ENCODE results near the gene IRAK2. TPM values are rescaled to one million over a fixed set of nuclear protein-coding genes. Genes with fewer than 3 reads are reported as not detected.

The IRAK2 gene
- total and polyA plus RNA-seq, 2 of the 8 experiments (the other 6 are each of a cell fraction or from before 2014, with no cell fraction given), result 1.5 TPM

DNA sequence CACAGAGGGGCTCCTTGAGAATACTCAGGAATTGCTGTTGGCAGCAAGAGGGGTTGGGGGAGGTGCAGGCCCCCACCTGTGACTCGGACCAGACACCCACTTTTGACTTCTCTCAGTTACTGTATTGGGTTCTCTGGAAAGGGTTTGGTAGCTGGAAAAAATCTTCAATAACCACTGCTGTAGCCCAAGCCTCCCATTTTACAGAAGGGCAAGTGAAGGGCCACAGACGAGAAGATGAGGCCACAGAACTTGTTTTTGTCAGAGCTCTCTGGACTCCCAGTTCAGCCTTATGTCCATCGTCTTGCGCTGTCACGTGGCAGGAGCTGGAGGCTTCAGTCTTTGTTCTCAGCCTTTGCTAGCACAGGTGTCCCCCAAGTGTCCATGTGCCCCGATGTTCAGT lies 70.8 kb downstream of the IRAK2 start (continued):
- TF ChIP-seq TAF1 (IDR thresholded peaks at IDR 0.05; ENCODE audit: low read depth, low read length), result no peak

Data from H1 (cell line).